Measurements from ENCODE around the gene NFAT5.

DNA sequence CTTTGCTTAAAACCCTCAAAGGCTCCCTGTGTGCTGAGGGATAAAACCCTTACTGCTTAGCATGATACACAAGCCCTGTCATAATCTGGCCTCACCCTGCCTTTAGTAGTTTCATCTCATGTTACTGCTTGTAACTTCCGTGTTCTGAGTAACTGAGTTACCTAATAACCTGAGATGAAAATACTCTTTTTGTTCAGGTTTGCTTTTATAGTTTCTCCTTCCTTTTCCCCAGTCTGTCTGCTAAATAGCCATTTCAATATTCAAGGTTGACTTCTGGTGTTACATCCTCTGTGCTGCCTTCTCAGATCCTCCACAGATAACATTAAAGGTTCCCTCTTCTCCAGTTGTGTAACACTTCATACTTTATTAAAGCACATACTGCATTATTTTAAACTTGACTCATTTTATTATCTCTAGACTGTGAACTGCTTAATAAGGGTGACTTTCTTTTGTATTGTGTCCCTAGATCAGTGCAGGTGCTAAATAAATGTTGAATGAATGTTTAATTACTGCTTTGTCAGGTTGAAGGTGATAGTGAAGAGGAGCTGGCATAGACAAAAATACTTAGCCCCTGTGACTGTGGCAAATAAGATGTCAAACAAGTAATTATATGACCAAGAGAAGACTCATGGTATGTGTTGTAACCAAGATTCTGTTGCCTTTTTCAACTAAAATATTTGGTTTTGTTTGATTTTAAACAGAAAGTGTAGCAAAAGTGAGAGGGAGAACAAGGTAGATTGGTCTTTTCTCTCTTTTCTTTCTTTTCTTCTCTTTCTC is 47.8 kb downstream of the NFAT5 start:
- TF ChIP-seq CTCF (IDR thresholded peaks at IDR 0.05; ENCODE audit: borderline replicate concordance, extremely low read depth, low read length, poor library complexity, severe bottlenecking) (no peak), EZH2 (IDR thresholded peaks at IDR 0.05; ENCODE audit: borderline replicate concordance, low read depth, low read length, severe bottlenecking) (no peak)

Data from DND-41 (cell line).